ENCODE data around the gene DNAJB2. TPM values are rescaled to one million over a fixed set of nuclear protein-coding genes. Genes with fewer than 3 reads are reported as not detected.
"Not testable (repeated sequence)": the region's sequence is repeated elsewhere in the genome, so short reads cannot be mapped to it uniquely, and the experiment has no call there.

DNAJB2 gene
- total RNA-seq, 1 donor from 2014 or later = 49.8 TPM

DNA sequence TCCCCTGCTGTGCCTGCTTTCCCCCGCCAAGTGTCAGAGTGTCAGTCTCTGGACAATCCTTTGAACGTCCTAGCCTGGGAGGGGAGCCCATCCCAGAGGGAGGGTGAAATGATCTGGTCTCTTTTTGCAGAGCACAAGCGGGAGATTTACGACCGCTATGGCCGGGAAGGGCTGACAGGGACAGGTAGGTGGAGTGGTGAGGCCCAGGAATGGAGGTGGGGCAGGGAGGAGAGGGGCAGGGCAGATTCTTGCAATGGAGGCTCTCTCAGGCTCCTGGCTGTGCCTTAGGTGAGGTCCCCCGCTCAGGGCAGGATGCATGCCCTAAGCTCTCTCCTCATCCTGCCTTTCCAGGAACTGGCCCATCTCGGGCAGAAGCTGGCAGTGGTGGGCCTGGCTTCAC, 2.4 kb downstream of the DNAJB2 start:
- Mint-ChIP-seq H3K36me3 (ENCODE audit: low read depth) (peaks cover 41% of the 10 kb centered on the region), H3K27me3 (ENCODE audit: low read depth) (no peaks in the 10 kb centered on the region), H3K9me3 (no peaks in the 10 kb centered on the region), H3K4me1 (ENCODE audit: low read depth) (peaks cover 39% of the 10 kb centered on the region), H3K4me3 (ENCODE audit: low read depth) (no peak overlapping the region), H3K27ac (no peak overlapping the region)
- DNase-seq (ENCODE audit: low spot score) = no peak
- intact Hi-C loops (cut with micrococcal nuclease) = no loop called here

DNA sequence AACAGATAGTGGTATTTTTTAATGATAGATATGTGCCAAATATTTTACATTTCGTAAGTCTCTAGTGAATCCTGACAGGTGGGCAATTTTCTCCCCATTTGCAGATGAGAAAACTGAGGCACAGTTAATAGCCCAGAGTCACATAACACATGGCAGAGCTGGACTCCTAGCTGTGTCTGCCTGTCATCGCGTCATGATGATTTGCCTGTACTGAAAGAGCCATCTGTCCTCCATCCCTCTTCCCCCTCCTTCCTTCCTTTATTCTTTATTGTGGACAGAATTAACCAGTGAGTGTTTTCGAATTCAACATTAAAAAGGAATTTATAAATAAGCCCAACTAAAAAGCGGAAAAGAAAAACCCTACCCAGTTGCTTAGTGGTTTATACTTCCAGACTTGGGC, 3.2 kb downstream of the DNAJB2 start:
- intact Hi-C loops (cut with micrococcal nuclease) = no loop called here
- Mint-ChIP-seq H3K36me3 (ENCODE audit: low read depth) (peaks cover 41% of the 10 kb centered on the region), H3K4me3 (ENCODE audit: low read depth) (no peak overlapping the region), H3K27me3 (ENCODE audit: low read depth) (no peaks in the 10 kb centered on the region), H3K9me3 (no peaks in the 10 kb centered on the region), H3K27ac (no peak overlapping the region), H3K4me1 (ENCODE audit: low read depth) (peaks cover 35% of the 10 kb centered on the region)
- no peak for DNase-seq (ENCODE audit: low spot score)

DNA sequence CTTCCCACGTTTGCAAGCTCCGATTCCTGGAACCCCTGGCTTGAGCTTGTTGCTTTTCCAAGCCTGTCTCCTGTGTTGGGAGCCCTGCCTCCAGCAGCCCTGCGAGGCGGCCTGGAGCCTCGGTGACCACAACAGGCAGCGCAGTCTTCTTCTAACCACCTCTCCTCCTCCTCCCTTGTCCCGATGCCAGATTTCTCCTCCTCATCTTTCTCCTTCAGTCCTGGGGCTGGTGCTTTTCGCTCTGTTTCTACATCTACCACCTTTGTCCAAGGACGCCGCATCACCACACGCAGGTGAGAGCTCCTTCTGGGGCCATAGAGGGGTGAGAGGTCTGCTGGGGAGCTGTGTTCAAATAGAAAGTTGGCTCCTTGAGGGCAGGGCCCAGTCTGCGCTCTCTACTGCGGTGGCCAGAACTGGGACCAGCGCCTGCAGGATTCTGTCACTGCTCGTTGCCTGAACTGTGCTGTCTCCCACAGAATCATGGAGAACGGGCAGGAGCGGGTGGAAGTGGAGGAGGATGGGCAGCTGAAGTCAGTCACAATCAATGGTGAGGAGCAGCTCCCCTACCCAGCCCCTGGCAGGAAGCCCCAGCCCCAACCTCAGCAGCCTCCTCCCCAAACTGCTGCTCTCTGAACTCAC, 3.9 kb downstream of the DNAJB2 start:
- intact Hi-C loops (cut with micrococcal nuclease) = no loop called here
- H3K9me3 Mint-ChIP-seq = no peaks in the 10 kb centered on the region
- H3K36me3 Mint-ChIP-seq (ENCODE audit: low read depth) = peaks cover 41% of the 10 kb centered on the region
- H3K27ac Mint-ChIP-seq = peak overlapping the region; percentile 52
- H3K27me3 Mint-ChIP-seq (ENCODE audit: low read depth) = no peaks in the 10 kb centered on the region
- no peak for DNase-seq (ENCODE audit: low spot score)
- no peak overlapping the region for H3K4me3 Mint-ChIP-seq (ENCODE audit: low read depth)
- H3K4me1 Mint-ChIP-seq (ENCODE audit: low read depth) = peaks cover 28% of the 10 kb centered on the region

DNA sequence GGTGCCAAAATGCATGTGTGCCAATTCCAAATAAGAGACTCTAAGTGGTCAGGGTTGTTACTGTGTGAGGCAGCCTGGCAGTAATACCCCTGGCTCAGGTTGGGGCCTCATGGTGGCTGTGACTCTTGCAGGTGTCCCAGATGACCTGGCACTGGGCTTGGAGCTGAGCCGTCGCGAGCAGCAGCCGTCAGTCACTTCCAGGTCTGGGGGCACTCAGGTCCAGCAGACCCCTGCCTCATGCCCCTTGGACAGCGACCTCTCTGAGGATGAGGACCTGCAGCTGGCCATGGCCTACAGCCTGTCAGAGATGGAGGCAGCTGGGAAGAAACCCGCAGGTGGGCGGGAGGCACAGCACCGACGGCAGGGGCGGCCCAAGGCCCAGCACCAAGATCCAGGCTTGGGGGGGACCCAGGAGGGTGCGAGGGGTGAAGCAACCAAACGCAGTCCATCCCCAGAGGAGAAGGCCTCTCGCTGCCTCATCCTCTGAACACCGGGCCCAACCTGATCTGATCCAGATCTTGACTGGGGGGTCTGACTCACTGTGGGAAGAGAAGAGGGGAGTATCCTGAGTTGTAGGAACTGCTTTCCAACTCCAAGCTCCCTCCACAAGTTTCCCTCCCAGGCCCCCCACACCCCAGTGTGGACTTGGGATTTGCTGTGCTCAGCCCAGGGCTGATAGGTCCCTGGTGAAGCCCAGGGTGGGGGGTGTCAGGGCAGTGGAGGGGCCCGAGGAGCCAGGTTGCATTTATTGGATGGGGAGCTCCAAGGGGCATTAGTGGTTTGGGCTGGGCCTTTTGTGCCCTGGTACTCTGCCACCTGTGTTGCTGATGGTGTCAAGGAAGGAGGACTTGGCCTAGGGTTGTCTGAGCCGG, 5.6 kb downstream of the DNAJB2 start:
- no peaks in the 10 kb centered on the region for H3K9me3 Mint-ChIP-seq
- H3K27me3 Mint-ChIP-seq (ENCODE audit: low read depth) = no peaks in the 10 kb centered on the region
- no peak overlapping the region for H3K27ac Mint-ChIP-seq
- DNase-seq (ENCODE audit: low spot score) = no peak
- peaks cover 41% of the 10 kb centered on the region for H3K36me3 Mint-ChIP-seq (ENCODE audit: low read depth)
- no peak overlapping the region for H3K4me3 Mint-ChIP-seq (ENCODE audit: low read depth)
- H3K4me1 Mint-ChIP-seq (ENCODE audit: low read depth) = peaks cover 17% of the 10 kb centered on the region
- intact Hi-C loops (cut with micrococcal nuclease) = no loop called here

DNA sequence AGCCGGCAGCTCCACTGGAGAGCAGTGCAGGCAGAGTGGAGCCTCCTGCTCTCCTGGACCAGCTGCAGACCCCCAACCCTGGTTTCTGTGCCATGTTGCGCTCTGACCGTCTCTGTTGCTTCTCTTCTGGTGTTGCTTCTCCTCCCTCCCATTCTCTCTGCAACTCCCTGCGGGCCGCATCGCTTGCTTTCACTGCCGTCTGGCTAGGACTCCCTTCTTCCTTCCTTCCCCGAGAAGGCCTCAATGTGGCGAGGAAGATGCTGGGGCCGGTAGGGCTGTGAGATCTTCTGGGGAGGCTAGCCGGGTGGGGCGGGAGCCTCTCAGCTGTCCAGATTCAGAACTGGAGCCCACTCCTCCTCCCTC, 6.2 kb downstream of the DNAJB2 start:
- Mint-ChIP-seq H3K27ac (no peak overlapping the region), H3K36me3 (ENCODE audit: low read depth) (peaks cover 41% of the 10 kb centered on the region), H3K9me3 (no peaks in the 10 kb centered on the region), H3K27me3 (ENCODE audit: low read depth) (no peaks in the 10 kb centered on the region), H3K4me1 (ENCODE audit: low read depth) (peaks cover 11% of the 10 kb centered on the region), H3K4me3 (ENCODE audit: low read depth) (no peak overlapping the region)
- DNase-seq (ENCODE audit: low spot score) = no peak
- intact Hi-C loops (cut with micrococcal nuclease) = no loop called here

DNA sequence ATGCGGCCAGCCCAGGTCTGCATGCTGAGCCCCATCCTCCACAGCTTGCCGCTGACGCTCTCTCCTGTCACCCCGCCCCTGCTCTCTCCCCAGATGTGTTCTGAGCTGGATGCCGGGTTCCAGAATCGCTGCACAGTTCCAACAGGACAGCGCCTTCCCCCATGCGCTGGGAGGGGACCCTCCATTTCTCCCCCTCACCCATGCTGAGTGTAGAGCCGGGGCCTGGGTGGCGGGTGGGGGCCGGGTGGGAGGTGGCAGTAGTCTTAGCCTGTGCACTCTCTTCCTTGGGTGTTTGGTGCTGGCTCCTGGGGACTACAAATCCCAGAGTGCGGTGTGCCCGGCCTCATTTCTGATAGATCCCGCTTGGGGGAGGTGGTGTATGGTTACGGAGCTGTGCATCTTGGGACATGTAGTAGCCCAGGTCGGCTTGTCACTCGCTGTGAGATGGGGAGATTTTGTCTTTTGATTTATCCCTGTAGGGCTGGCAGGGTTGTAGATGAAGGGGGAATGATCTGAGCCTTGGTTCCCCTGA, 6.8 kb downstream of the DNAJB2 start:
- DNase-seq (ENCODE audit: low spot score) = no peak
- H3K9me3 Mint-ChIP-seq = no peaks in the 10 kb centered on the region
- H3K4me3 Mint-ChIP-seq (ENCODE audit: low read depth) = no peak overlapping the region
- H3K27ac Mint-ChIP-seq = no peak overlapping the region
- H3K36me3 Mint-ChIP-seq (ENCODE audit: low read depth) = peaks cover 37% of the 10 kb centered on the region
- intact Hi-C loops (cut with micrococcal nuclease) = no loop called here
- no peaks in the 10 kb centered on the region for H3K27me3 Mint-ChIP-seq (ENCODE audit: low read depth)
- peaks cover 6% of the 10 kb centered on the region for H3K4me1 Mint-ChIP-seq (ENCODE audit: low read depth)

DNA sequence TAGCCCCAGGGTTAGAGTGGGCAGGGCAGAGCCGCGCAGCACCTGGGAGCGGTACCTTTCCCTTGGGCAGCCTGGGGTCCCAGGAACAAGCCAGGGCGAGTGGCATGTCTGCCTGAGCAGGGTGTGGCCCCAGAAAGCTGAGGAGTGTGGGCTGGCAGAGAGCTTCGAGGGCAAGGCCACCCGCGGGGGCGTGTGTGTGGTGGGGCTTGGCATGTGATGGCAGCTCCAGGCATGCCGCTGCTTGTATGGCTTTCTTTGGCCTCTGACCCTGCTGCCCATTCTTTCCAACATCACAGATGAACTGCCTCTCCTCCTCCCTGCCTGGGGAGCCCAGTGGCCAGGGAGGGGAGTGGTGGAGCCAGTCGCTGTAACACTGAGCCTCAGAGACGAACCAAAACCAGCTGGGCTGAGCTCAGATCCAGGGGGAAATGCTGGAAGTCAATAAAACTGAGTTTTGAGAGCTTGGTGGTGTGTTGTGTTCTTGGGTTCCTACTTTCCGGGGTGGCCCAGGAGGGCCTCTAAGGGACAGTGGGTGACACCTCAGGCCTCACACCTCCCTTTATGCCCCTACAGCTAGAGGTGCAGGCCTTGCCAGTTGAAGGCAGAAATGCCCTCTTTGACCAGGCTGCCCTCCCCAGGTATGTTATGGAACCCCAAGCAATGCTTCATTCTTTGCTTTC, 7.4 kb downstream of the DNAJB2 start:
- intact Hi-C loops (cut with micrococcal nuclease) = no loop called here
- Mint-ChIP-seq H3K27me3 (ENCODE audit: low read depth) (no peaks in the 10 kb centered on the region), H3K4me1 (ENCODE audit: low read depth) (peaks cover 3% of the 10 kb centered on the region), H3K36me3 (ENCODE audit: low read depth) (peaks cover 30% of the 10 kb centered on the region), H3K27ac (no peak overlapping the region), H3K9me3 (no peaks in the 10 kb centered on the region), H3K4me3 (ENCODE audit: low read depth) (no peak overlapping the region)
- no peak for DNase-seq (ENCODE audit: low spot score)

DNA sequence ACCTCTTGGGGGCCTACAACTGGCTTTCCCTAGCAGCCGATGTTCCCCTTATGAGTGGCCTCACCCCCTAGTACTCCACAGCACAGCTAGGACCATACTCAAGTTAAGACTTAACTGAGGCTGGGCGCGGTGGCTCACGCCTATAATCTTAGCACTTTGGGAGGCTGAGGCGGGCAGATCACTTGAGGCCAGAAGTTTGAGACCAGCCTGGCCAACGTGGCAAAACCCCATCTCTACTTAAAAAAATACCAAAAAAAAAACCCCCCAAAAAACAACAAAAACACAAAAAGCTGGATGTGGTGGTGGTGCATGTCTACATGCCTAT, 7.9 kb downstream of the DNAJB2 start:
- H3K36me3 Mint-ChIP-seq (ENCODE audit: low read depth) = peaks cover 26% of the 10 kb centered on the region
- H3K27me3 Mint-ChIP-seq (ENCODE audit: low read depth); H3K4me3 Mint-ChIP-seq (ENCODE audit: low read depth); intact Hi-C loops (cut with micrococcal nuclease); H3K9me3 Mint-ChIP-seq; H3K27ac Mint-ChIP-seq; DNase-seq (ENCODE audit: low spot score); H3K4me1 Mint-ChIP-seq (ENCODE audit: low read depth): not testable (repeated sequence)

DNA sequence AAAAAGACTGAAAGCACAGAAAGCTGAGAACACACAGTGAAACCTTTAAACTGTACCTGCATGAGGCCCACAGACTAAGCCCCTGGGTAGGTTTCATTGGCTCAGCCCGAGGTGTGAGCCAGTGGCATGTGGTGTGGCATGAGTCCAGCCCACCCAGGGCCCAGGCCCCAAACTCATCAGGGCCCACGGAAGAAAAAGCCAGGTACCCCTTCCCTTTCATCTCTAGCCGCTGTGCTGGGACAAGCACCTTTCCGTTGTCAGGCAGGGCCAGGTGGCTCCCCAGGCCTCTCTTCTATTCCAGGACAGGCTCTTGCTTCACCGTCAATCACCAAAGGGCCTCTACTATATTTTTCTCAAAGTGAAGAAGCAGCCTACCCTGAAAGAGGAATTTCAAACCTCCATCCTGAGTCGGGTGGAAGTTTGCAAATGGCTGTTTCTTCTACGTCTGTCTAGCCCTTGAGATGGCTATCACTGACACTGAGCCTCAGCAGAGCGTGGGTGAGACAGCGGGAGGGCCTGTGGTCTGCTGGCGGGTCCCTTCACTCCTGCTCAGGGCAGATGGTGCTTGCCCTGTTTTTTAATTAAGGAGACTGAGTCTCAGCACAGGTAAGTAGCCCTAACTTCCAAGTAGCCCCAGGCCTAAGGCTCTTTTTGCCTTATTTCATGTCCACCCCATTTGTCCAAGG, 8.6 kb downstream of the DNAJB2 start:
- Mint-ChIP-seq H3K36me3 (ENCODE audit: low read depth) (peaks cover 21% of the 10 kb centered on the region), H3K4me3 (ENCODE audit: low read depth) (no peak overlapping the region), H3K4me1 (ENCODE audit: low read depth) (peaks cover 3% of the 10 kb centered on the region), H3K9me3 (no peaks in the 10 kb centered on the region), H3K27ac (no peak overlapping the region), H3K27me3 (ENCODE audit: low read depth) (no peaks in the 10 kb centered on the region)
- no peak for DNase-seq (ENCODE audit: low spot score)
- intact Hi-C loops (cut with micrococcal nuclease) = no loop called here

DNA sequence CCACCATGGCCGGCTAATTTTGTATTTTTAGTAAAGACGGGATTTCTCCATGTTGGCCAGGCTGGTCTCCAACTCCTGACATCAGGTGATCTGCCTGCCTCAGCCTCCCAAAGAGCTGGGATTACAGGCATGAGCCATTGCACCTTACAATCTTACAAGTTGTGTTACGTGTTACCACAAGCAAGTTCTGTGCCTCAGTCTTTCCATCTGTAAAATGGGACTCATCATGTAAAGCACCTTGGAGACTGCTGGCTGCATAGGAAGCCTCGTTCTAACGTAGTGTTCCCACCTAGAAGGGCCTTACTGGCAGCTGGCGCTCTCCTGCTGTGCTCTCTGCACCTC, 10.0 kb downstream of the DNAJB2 start:
- Mint-ChIP-seq H3K36me3 (ENCODE audit: low read depth) (peaks cover 10% of the 10 kb centered on the region), H3K27me3 (ENCODE audit: low read depth) (no peaks in the 10 kb centered on the region), H3K4me1 (ENCODE audit: low read depth) (peaks cover 3% of the 10 kb centered on the region), H3K4me3 (ENCODE audit: low read depth) (no peak overlapping the region), H3K9me3 (no peaks in the 10 kb centered on the region), H3K27ac (no peak overlapping the region)
- no peak for DNase-seq (ENCODE audit: low spot score)
- intact Hi-C loops (cut with micrococcal nuclease) = no loop called here

DNA sequence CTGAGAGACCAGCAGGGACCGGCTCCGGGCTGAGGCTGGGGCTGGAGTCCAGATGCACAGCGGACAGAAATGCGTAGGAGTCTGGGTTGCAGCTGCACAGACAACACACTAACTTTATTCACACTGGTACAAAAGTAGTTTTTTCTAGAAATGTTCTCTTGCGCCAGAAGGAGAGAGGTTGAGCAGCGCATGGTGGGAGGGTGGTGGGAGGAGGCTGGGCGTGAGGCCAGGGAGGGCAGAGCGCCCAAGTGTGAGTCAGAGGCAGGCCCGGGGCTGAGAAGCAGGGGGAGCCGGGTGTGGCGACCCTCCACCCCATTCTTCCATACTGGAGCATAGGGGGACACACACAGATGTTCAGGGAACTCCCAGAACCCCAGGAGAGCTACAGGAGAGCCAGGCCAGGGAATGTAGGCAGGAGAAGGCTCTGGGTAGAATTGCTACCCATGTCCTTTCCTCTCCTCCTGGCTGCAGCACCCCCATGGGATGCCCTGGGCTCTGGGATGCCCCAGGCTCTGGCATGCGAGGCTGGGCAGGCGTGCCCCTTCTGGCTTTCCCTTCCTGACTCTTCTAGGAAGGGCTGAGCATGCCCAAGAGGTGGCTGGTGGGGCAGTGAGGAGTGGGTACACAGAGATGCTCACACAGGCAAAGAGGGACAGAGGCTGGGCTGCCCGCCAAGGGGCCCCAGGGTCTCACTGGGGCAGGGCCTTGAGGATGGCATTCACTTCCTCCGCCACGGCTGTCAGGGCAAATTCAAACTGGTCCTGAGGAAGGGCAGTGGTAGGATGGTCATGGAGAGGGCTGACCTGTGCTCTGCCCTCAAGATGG, 10.6 kb downstream of the DNAJB2 start:
- no peak for DNase-seq (ENCODE audit: low spot score)
- intact Hi-C loops (cut with micrococcal nuclease) = no loop called here
- H3K27ac Mint-ChIP-seq = no peak overlapping the region
- no peaks in the 10 kb centered on the region for H3K27me3 Mint-ChIP-seq (ENCODE audit: low read depth)
- H3K4me3 Mint-ChIP-seq (ENCODE audit: low read depth) = no peak overlapping the region
- H3K4me1 Mint-ChIP-seq (ENCODE audit: low read depth) = peaks cover 6% of the 10 kb centered on the region
- peaks cover 10% of the 10 kb centered on the region for H3K36me3 Mint-ChIP-seq (ENCODE audit: low read depth)
- no peaks in the 10 kb centered on the region for H3K9me3 Mint-ChIP-seq

Measured in activated T-helper 2 cell treated with anti-CD3 and anti-CD28 coated beads, Interferon-gamma antibody, Interleukin-2, Interleukin-4, amounts not matched to agents 10 μg/mL and 5 μg/mL and 100 μg/mL, durations not matched to agents 14 hours and 24 hours and 36 hours (primary cell).